ENCODE results near the gene TMEM89. TPM values are rescaled to one million over a fixed set of nuclear protein-coding genes. Genes with fewer than 3 reads are reported as not detected.

TMEM89 gene
- total and polyA plus RNA-seq, 2 of the 13 experiments (the other 11 are each of a cell fraction or from before 2014, with no cell fraction given): 0.31 to 0.59 TPM

DNA sequence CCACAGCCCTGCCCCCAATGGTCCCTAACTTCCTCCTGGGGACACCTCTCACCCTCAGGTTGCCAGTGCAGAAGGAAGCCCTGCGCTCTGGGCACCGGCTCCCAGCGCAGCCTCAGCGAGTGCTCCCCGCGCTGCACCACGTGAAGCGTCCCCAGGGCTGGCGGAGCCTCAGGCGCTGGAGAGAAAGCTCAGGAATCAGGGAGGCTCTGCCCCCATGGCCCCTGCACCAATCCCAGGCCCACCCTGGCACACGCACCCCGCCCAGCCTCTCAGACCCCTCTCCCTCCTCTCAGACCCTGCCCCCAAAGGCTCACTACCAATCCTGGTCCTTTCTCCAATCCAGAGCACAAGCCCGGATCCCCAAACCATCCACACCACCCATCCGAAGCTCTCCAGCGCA lies 33.3 kb downstream of the TMEM89 start:
- Histone ChIP-seq H3K4me1 (ENCODE audit: insufficient read depth, low read length) (peaks cover 10% of the 10 kb centered on the region; the same call in 1 of the 2 replicates), H3K36me3 (replicated peaks in 1 of 2; ENCODE audit: control insufficient read depth in 1 of 2, insufficient read depth in 2 of 2, low read length in 2 of 2) (no peaks in the 10 kb centered on the region; a peak in 1 of 5 replicates), H3K4me3 (replicated peaks in 1 of 3; ENCODE audit: insufficient read depth in 1 of 3, low read depth in 2 of 3, low read length in 3 of 3) (no peak overlapping the region), H3K9ac (ENCODE audit: insufficient read depth, low read depth, low read length) (no peak overlapping the region), H3K27ac (ENCODE audit: extremely low read length, insufficient read depth, low read length) (no peak overlapping the region), H3K79me2 (ENCODE audit: insufficient read depth, low read length) (no peaks in the 10 kb centered on the region), H3K9me3 (ENCODE audit: low read length) (no peaks in the 10 kb centered on the region), H3K4me2 (ENCODE audit: low read depth, low read length) (no peak overlapping the region), H3K27me3 (ENCODE audit: control insufficient read depth in 1 of 2, insufficient read depth in 2 of 2, low read length in 2 of 2) (0 out of 5 replicates have a peak, but pooled peaks cover 0 to 4% of the 10 kb centered on the region in 2 experiments), H2AFZ (ENCODE audit: low read length) (no peak overlapping the region), H4K20me1 (ENCODE audit: insufficient read depth, low read length) (no peaks in the 10 kb centered on the region)
- TF ChIP-seq PHF21A (CRISPR knock-in tag; IDR thresholded peaks at IDR 0.05): no peak
- TF ChIP-seq, protein P1, sequence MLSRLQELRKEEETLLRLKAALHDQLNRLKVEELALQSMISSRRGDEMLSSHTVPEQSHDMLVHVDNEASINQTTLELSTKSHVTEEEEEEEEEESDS (CRISPR knock-in tag; IDR thresholded peaks at IDR 0.05; ENCODE audit: borderline replicate concordance): no peak
- TF ChIP-seq NFRKB (IDR thresholded peaks at IDR 0.05): no peak
- TF ChIP-seq HNF4G (IDR thresholded peaks at IDR 0.05; ENCODE audit: borderline replicate concordance, low read depth, low read length): no peak
- TF ChIP-seq HNF4G (CRISPR knock-in tag; IDR thresholded peaks at IDR 0.05; ENCODE audit: borderline replicate concordance, low read depth): no peak
- no peak for TF ChIP-seq MYC (CRISPR knock-in tag; IDR thresholded peaks at IDR 0.05; ENCODE audit: borderline replicate concordance)
- TF ChIP-seq PHB2 (IDR thresholded peaks at IDR 0.05; ENCODE audit: partially characterized antibody): no peak
- TF ChIP-seq, protein P2, sequence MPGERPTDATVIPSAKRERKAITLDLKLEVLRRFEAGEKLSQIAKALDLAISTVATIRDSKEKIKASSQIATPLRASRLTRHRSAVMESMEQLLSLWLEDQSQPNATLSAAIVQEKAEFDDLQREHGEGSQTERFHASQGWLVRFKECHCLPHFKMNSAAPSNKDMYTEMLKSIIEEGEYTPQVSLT (CRISPR knock-in tag; IDR thresholded peaks at IDR 0.05; ENCODE audit: borderline replicate concordance, low read depth): no peak
- DNase-seq (ENCODE audit: low spot score) (no peak), FAIRE-seq (no peak), ATAC-seq (no peak)
- ChIA-PET CTCF (ENCODE audit: low intra/inter-chr PET ratio, low total read pairs) (no interaction called here), POLR2A (no interaction called here)
- 93% methylated on average over 11 of the region's 15 CpGs for WGBS (ENCODE audit: low lambda C conversion rate)
- in situ Hi-C loops (cut with HindIII; ENCODE audit: extremely low pct_ligation_motif_present, low pct_unique_long_range_greater_than_20kb) (no loop called here), intact Hi-C loops (cut with micrococcal nuclease; ENCODE audit: unreplicated experiment) (no loop called here)
- no TSS peak for BruUV-seq (replicated peaks)

DNA sequence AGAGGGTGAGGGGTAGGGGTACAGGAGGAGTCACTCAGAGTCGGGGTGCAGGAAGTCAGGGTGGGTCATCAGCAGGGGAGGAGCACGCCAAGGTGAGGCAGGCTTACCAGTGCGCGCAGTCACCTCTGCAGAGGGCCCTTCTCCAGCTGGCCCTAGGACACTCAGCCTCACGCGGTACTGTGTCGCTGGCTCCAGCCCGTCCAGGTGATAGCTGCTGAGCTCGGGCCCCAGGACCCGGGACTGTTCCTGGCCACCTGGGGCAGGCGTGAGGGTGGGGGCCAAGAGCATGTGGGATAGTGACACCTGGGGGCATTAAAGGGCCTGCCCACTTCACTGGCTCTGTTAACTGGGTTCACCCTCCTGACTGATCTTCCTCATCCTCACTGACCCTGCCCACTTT lies 33.9 kb downstream of the TMEM89 start:
- ATAC-seq (no peak), FAIRE-seq (no peak), DNase-seq (ENCODE audit: low spot score) (no peak)
- Histone ChIP-seq H3K27me3 (ENCODE audit: control insufficient read depth in 1 of 2, insufficient read depth in 2 of 2, low read length in 2 of 2) (0 out of 5 replicates have a peak, but pooled peaks cover 0 to 4% of the 10 kb centered on the region in 2 experiments), H4K20me1 (ENCODE audit: insufficient read depth, low read length) (no peaks in the 10 kb centered on the region), H3K9ac (ENCODE audit: insufficient read depth, low read depth, low read length) (no peak overlapping the region), H3K27ac (ENCODE audit: extremely low read length, insufficient read depth, low read length) (no peak overlapping the region), H3K4me2 (ENCODE audit: low read depth, low read length) (no peak overlapping the region), H3K4me3 (replicated peaks in 1 of 3; ENCODE audit: insufficient read depth in 1 of 3, low read depth in 2 of 3, low read length in 3 of 3) (no peak overlapping the region), H3K79me2 (ENCODE audit: insufficient read depth, low read length) (no peaks in the 10 kb centered on the region), H2AFZ (ENCODE audit: low read length) (no peak overlapping the region), H3K36me3 (replicated peaks in 1 of 2; ENCODE audit: control insufficient read depth in 1 of 2, insufficient read depth in 2 of 2, low read length in 2 of 2) (no peaks in the 10 kb centered on the region; a peak in 1 of 5 replicates), H3K9me3 (ENCODE audit: low read length) (no peaks in the 10 kb centered on the region), H3K4me1 (ENCODE audit: insufficient read depth, low read length) (peaks cover 10% of the 10 kb centered on the region; the same call in 1 of the 2 replicates)
- TF ChIP-seq, protein P3, sequence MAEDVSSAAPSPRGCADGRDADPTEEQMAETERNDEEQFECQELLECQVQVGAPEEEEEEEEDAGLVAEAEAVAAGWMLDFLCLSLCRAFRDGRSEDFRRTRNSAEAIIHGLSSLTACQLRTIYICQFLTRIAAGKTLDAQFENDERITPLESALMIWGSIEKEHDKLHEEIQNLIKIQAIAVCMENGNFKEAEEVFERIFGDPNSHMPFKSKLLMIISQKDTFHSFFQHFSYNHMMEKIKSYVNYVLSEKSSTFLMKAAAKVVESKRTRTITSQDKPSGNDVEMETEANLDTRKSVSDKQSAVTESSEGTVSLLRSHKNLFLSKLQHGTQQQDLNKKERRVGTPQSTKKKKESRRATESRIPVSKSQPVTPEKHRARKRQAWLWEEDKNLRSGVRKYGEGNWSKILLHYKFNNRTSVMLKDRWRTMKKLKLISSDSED (CRISPR knock-in tag; IDR thresholded peaks at IDR 0.05): no peak
- TF ChIP-seq JUNB (CRISPR knock-in tag; IDR thresholded peaks at IDR 0.05; ENCODE audit: borderline replicate concordance): no peak
- intact Hi-C loops (cut with micrococcal nuclease; ENCODE audit: unreplicated experiment): no loop called here
- POLR2A ChIA-PET: no interaction called here
- in situ Hi-C loops (cut with HindIII; ENCODE audit: extremely low pct_ligation_motif_present, low pct_unique_long_range_greater_than_20kb): no loop called here
- BruUV-seq (replicated peaks): no TSS peak
- CTCF ChIA-PET (ENCODE audit: low intra/inter-chr PET ratio, low total read pairs): no interaction called here
- WGBS (ENCODE audit: low lambda C conversion rate): no CpG with 5 or more reads among the region's 11 CpGs
